A549 (cell line): ENCODE measurements around the gene COL8A2.

ENCODE experiments used
- CBX2 ChIP-seq: fragments of 200-600 bp; sonication (generic); IDR thresholded peaks from 2 replicates; pipeline ENCODE4 v1.6.1; 2016; ENCODE audit warnings: low read depth, mild to moderate bottlenecking, borderline replicate concordance
- CEBPB ChIP-seq, 2 experiments: fragments of >200 bp in 1 of 2; sonication (Bioruptor Twin) in 1 of 2; formaldehyde crosslinking in 1 of 2; IDR thresholded peaks; 2 replicates each; pipeline ENCODE4 v1.6.1; 2012 to 2016
- CHD2 ChIP-seq: fragments of 150-350 bp; IDR thresholded peaks from 2 replicates; pipeline ENCODE4 v1.6.1; 2014; ENCODE audit warnings: low read length; ENCODE audit not compliant: partially characterized antibody
- CTCF ChIP-seq: fragments of >200 bp; sonication (Bioruptor Twin); formaldehyde crosslinking; IDR thresholded peaks from 3 replicates; pipeline ENCODE4 v1.5.1; 2016
- ELK1 ChIP-seq: fragments of 150-350 bp; IDR thresholded peaks from 2 replicates; pipeline ENCODE4 v1.6.1; 2014; ENCODE audit warnings: low read depth, mild to moderate bottlenecking, low read length
- ESRRA ChIP-seq: fragments of 150-350 bp; IDR thresholded peaks from 2 replicates; pipeline ENCODE4 v1.6.1; 2014; ENCODE audit warnings: mild to moderate bottlenecking, low read length, borderline replicate concordance
- MAX ChIP-seq: IDR thresholded peaks from 2 replicates; pipeline ENCODE4 v1.6.1; 2012
- PBX3 ChIP-seq: IDR thresholded peaks from 2 replicates; pipeline ENCODE4 v1.6.1; 2012
- POLR2A ChIP-seq: IDR thresholded peaks from 2 replicates; pipeline ENCODE4 v1.6.1; 2012; ENCODE audit warnings: mild to moderate bottlenecking, low read length
- POLR2AphosphoS2 ChIP-seq: conservative IDR thresholded peaks from 2 replicates; pipeline ENCODE4 v1.6.1; 2012; ENCODE audit warnings: low read length, improper control_type of control experiment, inconsistent platforms
- RAD21 ChIP-seq, 2 experiments: fragments of >200 bp in 1 of 2; sonication (Bioruptor Twin) in 1 of 2; formaldehyde crosslinking in 1 of 2; IDR thresholded peaks in 1 of 2; conservative IDR thresholded peaks in 1 of 2; 2 replicates in 1 of 2; 3 replicates in 1 of 2; pipeline ENCODE4 v1.6.1; 2012 to 2018; ENCODE audit warnings: inconsistent platforms in 1 of 2
- RARB ChIP-seq: fragments of 250-450 bp; sonication (Bioruptor Pico); IDR thresholded peaks from 2 replicates; pipeline ENCODE4 v1.8.0; 2021; ENCODE audit warnings: mild to moderate bottlenecking, moderate library complexity
- RCOR1 ChIP-seq: fragments of 150-350 bp; IDR thresholded peaks from 2 replicates; pipeline ENCODE4 v1.6.1; 2014; ENCODE audit warnings: antibody characterized with exemption, low read length, low read depth
- REST ChIP-seq: fragments of 200-600 bp; sonication (generic); IDR thresholded peaks from 2 replicates; pipeline ENCODE4 v1.6.1; 2016; ENCODE audit warnings: antibody characterized with exemption, mild to moderate bottlenecking, moderate library complexity

- TF ChIP-seq RCOR1, result no peak
- no peak for TF ChIP-seq CEBPB (IDR thresholded peaks at IDR 0.05)
- TF ChIP-seq POLR2A, result no peak
- no peak for TF ChIP-seq ELK1
- no peak for TF ChIP-seq REST
- TF ChIP-seq CBX2, result no peak
- no peak for TF ChIP-seq RAD21 (conservative IDR thresholded peaks at IDR 0.05 in 1 of 2, IDR thresholded peaks at IDR 0.05 in 1 of 2)
- no peak for TF ChIP-seq CHD2
- TF ChIP-seq RARB (CRISPR knock-in tag), result no peak
- TF ChIP-seq CTCF, result no peak
- TF ChIP-seq POLR2AphosphoS2, result no peak
- TF ChIP-seq PBX3, result no peak
- TF ChIP-seq ESRRA, result no peak
- TF ChIP-seq MAX, result no peak
Observed at GRCh38 chr1:36157973-36158826, 33.2 kb upstream of the COL8A2 start.
